SK-N-MC (cell line): ENCODE measurements around the gene TCF19.

Source experiments
- EZH2 ChIP-seq: fragments of 200-600 bp; sonication (generic); IDR thresholded peaks from one replicate; pipeline ENCODE4 v1.6.1; 2017; ENCODE audit warnings: antibody characterized with exemption
- FOXP2 ChIP-seq: optimal IDR thresholded peaks from 2 replicates; pipeline ENCODE3; 2011; ENCODE audit warnings: mild to moderate bottlenecking, moderate library complexity; ENCODE audit not compliant: insufficient read depth; ENCODE audit errors: extremely low read length, control extremely low read depth
- POLR2AphosphoS5 ChIP-seq: IDR thresholded peaks from 2 replicates; pipeline ENCODE4 v1.6.1; 2012; ENCODE audit warnings: mild to moderate bottlenecking, low read depth, low read length, borderline replicate concordance

GRCh38 chr6:31202259-31203166 is 44.1 kb downstream of the TCF19 start:
- TF ChIP-seq POLR2AphosphoS5: no peak
- no peak for TF ChIP-seq EZH2
- TF ChIP-seq FOXP2: no peak
